Ureter (tissue), 1 donor: ENCODE data around the gene ZNF813. TPM values are rescaled to one million over a fixed set of nuclear protein-coding genes. Genes with fewer than 3 reads are reported as not detected.

Experiments used
- DNase-seq: peaks from one replicate; pipeline ENCODE4 v3.0.0-alpha.2; 2020; ENCODE audit warnings: low spot score
- total RNA-seq: library from RNA; stranded (reverse); gene quantifications from one replicate; pipeline ENCODE4 v1.2.4, GENCODE V29; 2023
- donor health status: DM: yes; HTN: yes; CAD: no.

Gene ZNF813
- total RNA-seq, 1 donor from 2014 or later: 6.8 TPM

DNA sequence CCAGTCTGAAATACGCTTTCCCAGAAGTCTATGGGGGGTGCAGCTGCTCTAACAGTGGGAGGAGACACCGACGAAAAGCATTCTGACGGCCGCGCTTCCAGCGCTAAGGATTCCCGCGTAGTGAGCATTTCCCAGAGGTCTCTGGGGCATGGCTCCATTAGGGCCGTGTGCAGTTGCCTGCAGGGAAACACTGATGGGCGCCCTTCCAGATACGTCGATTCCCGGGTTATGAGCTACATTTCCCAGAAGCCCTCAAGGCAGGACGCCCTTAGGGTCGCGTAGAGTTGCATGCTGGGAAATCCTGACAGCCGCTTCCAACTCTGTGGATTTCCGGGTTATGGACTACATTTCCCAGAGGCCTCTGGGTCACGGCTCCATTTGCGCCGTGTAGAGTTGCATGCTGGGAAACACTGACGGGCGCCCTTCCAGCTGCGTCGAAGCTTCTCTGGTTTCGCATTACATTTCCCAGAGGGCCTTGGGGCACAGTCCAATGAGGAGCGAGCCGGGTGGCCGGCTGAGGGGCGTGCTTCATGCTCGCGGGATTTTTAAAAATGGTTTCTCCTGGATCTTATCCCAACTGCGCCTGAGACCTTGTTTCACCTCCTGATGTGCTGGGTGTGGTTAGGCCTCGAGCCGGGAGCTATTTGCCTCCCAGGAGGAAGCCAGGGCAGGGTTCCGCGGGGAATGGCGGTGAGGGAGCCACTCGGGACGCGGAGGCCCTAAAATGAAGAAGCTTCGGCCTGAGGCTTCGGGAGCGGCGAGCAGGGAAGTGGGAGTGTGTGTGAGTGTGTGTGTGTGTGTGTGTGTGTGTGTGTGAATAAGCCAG lies 53.2 kb downstream of the ZNF813 start:
- DNase-seq: peak; percentile 95

DNA sequence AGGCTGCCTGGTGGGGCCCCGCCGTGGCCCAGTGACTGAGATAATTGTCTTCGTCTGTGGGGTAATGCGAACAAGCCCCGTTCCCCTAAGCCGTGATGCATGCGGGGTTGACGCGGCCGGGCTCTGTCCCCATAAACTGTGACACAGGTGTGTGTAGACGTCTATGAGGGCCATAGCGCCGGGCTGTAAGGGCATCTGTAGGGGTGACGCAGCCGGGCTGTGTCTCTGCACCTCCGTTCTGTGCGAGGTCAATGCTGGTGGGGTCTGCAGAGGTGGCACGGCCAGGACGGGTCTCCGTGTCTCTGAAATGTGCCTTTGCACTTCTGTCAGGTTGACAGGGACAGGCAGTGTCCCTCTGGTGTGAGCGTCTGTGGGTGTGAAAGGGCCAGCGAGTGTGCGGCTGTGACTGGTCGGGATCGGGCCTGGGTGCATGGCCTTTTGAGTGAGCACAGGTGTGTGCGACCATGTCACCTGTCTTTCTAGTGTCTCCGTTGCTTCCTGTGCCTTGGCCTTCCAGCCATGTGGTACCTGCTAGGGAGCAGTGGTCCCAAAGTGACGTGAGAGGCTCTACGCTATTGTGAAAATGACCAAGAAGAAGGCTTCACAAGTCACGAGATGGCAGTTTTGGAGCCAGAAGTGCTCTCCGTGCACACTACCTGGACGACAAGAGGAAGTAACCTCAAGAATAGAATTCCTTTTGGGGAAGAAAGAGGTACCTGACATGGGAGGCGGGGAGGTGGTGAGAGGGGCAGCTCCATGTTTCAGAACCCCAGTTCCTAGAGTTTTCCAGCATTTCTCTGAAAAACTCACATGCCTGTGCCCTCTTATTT lies 54.1 kb downstream of the ZNF813 start:
- DNase-seq: no peak

DNA sequence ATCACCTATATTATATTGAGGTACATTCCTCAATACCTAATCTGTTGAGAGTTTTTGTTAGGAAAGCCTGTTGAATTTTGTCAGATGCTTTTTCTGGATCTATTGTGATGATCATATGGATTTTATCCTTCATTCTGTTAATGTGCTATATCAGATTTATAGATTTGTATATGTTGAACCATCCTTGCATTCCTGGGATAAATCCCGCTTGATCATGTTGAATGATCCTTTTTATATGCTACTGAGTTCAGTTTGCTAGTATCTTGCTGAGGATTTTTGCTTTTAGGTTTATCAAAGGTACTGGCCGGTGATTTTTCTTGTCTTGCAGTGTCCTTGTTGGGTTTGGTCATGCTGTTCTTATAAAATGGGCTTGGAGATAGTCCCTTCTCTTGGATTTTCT lies 58.4 kb downstream of the ZNF813 start:
- no peak for DNase-seq

DNA sequence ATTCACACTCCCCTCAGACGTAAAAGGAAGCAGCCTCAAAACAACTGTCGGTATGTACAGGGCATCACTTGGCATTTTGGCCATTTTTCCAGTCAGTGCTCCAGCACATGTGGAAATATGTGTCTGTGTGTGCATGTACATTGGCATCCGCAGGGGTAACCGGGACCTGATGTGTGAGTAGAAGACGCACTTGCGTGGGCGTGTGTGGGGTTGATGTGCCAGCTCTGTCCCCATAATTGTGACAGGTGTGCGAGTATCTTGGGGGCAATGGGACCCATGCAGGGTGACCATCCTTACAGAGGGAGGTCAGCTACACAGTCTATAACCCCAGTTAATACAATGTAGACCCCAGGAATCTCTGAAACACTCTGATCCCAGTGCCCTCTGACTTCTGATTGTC lies 63.1 kb downstream of the ZNF813 start:
- no peak for DNase-seq

DNA sequence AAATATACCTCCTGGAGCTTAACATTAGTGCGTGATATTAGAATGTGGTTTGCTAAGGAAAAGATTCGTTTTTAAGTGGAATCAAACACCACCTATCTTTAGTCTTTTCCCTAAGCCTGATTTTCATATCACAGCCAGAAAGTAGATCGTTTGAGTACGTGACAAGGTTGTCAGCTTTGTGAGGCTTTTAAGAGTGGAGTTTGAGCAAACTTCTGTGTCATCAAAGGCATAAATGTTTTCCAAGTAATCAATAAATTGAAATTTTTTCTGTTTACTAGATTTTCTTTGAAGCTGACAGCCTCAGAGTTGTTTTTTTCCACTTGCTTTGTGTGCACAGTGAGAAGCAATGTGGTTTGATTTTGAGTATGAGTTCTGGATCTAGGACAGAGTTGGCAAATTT lies 63.9 kb downstream of the ZNF813 start:
- DNase-seq: no peak

DNA sequence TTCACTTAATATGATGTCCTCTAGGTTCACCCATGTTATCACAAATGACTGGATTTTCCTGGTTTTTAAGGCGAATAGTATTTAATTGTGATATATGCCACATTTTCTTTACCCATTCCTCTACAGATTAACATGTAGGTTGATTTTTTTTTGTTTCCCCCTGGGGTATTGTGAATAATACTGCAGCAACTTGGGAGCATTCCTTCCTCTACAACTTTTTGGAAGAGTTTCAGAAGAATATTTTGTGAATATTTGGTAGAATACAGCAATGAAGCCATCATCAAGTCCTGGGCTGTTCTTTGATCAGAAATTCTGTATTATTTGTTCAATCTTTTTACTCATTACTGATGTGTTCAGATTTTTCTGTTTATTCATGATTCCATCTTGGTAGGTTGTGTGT lies 64.8 kb downstream of the ZNF813 start:
- no peak for DNase-seq

DNA sequence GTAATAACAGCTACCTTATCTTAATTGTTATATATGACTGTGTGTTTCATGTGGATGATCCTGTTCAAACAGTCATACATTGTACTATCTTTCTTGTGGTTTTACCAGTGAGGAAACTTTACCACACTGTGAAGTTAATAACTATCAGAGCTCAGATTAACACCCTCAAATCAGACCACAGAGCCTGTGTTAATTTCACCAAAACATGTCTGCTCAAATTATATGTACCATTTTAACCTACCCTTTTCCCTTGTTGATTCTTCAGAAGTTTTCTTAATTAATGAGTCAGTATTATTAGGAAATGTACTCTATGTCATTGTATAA lies 68.7 kb downstream of the ZNF813 start:
- DNase-seq: no peak

DNA sequence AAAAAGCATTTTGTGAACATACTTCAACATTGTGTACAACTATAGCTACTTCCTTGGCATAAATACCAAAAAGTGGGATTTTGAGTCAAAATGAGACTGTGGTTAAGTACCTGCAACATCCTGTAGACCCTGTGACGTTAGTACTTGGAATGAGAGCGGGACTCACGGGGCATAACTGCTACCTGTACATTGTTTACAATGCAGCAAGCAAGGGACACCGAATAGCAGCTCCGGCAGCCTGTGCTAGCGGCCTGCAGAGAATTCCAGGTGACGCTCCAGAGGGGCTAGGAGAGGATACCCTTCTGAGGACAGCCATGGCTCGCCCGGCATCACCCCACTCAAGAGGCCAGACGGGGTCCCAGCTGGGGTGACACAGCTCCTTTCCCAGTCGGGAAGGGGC lies 69.6 kb downstream of the ZNF813 start:
- DNase-seq: no peak

DNA sequence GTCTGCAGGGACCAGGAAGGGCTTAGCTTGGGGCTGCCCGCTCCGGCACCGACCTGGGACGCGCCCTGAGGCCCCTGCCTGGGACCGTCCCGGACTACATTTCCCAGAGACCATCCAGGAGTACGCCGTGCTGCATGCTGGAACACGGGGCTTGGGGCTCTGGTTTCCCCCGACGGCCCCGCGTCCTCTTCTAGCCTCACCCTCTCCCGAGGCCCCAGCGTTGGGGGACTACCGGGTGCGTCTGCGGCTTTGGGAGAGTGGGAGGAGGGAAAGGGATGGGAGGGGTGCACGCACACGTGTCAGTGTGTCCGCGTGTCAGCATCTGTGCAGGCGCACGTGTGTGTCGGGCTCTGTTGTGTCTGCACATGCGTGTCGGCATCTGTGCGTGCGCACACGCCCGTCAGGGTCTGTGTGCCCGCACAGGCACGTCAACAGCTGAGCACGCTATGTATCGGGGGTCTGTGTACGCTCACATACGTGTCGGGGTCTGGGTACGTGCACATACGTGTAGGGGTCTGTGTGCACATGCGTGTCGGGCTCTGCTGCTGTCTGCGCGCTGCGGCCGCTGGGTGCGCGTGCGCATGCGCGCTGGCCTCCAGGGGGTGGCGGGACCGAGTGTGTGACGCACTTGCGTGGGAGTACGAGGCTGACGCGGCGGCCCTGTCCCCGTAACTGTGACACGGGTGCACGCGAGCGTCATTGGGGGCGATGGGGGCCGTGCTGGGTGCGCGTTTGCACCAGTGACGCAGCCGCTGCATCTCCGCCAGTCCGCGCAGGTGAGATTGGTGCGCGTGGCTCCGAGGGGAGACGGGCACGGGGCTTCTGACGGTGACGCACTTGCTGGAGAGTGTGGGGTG lies 70.2 kb downstream of the ZNF813 start, which contains the start of gene ZNF331:
TSS of gene ZNF331 (plus strand) at position 625 of the 857 bp plus-strand sequence. CDS start 31,232 bp downstream, outside the sequence.
- peak; percentile 83 for DNase-seq

DNA sequence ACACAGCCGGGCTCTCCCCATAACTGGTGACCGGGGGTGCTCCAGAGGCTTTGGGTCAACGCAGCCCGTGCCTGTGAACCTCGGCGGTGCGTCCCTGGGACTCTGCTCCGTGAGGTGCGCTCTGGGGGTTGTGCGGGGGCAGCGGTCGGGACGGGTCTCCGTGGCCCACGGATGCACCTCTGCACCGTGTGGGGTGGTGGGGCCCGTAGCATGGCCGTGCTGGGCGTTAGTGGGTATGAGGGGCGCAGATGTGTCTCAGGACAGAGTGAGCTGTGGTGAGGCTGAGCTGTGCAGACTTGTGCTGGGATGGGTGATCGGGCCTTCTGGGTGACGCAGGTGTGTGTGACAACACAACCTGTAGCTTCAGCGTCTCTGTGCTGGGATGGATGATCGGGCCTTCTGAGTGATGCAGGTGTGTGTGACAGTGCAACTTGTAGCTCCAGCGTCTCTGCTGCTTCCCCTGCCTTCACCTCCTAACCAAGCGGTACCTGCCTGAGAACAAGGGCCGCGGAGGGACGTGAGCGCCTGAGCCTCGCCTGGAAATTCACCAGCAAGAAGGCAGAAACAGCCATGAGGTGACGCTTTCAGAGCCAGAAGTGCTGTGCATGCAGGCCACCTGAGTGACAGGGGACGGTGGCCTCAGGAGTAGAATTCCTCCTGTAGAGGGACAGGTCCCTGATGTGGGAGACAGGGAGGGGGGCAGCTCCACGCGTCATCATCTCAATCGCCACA lies 71.0 kb downstream of the ZNF813 start:
- no peak for DNase-seq

DNA sequence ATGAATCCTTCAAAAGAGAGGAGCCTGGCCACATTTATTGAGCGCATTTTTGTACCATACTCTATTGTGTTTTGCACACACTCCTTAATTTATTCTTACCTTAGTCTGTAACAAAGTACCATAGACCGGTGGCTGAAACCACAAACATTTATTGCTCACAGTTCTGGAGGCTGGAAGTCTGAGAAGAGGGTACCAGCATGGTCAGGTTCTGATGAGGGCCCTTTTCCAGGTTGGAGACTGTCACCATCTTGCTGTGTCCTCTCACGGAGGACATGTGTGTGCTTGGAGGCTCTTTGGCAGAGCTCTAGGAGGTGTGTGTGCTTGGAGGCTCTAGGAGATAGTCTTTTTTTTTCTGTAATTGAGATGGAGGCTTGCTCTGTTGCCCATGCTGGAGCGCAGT lies 72.6 kb downstream of the ZNF813 start:
- no peak for DNase-seq

DNA sequence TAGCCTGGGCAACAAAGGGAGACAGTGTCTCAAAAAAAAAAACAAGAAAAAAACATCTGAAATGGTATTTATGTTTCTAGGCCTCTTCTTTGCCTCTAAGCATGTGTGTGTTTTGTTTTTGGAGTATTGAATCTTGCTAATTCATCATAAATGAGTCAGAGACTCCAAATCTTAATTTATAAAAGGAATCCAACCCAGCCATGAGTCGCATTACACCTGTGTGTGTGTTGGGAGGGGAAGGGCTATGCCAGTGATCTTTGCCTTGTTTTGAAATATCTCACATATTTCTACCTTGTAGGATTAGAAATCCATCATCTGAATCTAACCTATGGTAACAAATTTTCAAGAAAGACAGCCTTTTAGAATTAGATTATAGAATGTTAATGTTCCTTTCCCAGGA lies 74.4 kb downstream of the ZNF813 start:
- no peak for DNase-seq

DNA sequence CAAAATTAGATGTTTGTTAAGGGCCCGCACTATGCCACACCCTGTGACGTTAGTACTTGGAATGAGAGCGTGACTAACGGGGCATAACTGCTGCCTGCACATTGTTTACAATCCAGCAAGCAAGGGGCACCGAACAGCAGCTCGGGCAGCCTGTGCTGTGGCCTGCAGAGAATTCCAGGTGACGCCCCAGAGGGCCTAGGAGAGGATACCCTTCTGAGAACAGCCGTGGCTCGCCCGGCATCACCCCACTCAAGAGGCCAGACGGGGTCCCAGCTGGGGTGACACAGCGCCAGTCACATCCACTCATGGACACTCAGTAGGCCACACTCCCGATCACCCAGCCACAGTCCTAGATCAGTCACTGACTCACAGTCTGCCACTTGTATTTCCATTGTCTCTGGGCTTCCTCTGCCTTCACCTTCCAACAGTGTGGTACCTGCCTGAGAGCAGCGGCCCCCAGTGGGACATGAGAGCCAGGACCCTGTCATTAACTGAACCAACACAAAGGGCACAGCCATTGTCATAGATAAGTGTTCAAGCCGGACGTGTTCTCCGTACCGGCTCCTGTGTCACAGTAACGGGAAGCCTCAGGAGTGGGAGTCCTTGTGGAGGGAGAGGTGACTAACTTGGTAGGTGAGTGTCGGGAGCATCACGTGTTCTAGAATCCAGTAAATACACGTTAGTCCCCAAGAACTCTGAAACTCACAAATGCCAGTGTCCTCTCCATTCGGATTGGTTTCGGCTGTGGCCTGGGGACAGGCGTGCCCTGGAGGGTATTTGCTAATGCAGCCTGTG lies 77.9 kb downstream of the ZNF813 start:
- DNase-seq: no peak

Other genes starting within 250 kb of the ZNF813 start
- gene ZNF677, start 212.9 kb upstream of the ZNF813 start, total RNA-seq: 25.5 TPM
- not detected for gene VN1R2, start 209.4 kb upstream of the ZNF813 start, total RNA-seq
- gene VN1R4, start 200.0 kb upstream of the ZNF813 start, total RNA-seq: not detected
- gene ZNF845, start 134.0 kb upstream of the ZNF813 start, total RNA-seq: 9.2 TPM
- 28.2 TPM for gene ZNF525, start 102.0 kb upstream of the ZNF813 start, total RNA-seq
- gene ZNF765, start 72.6 kb upstream of the ZNF813 start, total RNA-seq: 11.2 TPM
- 12.7 TPM for gene ZNF761, start 35.7 kb upstream of the ZNF813 start, total RNA-seq
- 23.9 TPM for gene ZNF331, start 70.4 kb downstream of the ZNF813 start, total RNA-seq
- gene DPRX, start 164.3 kb downstream of the ZNF813 start, total RNA-seq: not detected